WI38 (cell line): ENCODE results near the gene LETM1.
"Not testable (repeated sequence)": the region's sequence is repeated elsewhere in the genome, so short reads cannot be mapped to it uniquely, and the experiment has no call there.

Experiments
- H3K4me3 ChIP-seq: 2 replicates; pipeline ENCODE4 v1.5.1; 2011; ENCODE audit warnings: low read depth, mild to moderate bottlenecking, control low read depth, low read length
- TF ChIP-seq, protein P1 (sequence below): IDR thresholded peaks from 2 replicates; pipeline ENCODE4 v1.5.1; 2012; ENCODE audit warnings: low read depth, mild to moderate bottlenecking, control low read depth, low read length

LETM1 gene

DNA sequence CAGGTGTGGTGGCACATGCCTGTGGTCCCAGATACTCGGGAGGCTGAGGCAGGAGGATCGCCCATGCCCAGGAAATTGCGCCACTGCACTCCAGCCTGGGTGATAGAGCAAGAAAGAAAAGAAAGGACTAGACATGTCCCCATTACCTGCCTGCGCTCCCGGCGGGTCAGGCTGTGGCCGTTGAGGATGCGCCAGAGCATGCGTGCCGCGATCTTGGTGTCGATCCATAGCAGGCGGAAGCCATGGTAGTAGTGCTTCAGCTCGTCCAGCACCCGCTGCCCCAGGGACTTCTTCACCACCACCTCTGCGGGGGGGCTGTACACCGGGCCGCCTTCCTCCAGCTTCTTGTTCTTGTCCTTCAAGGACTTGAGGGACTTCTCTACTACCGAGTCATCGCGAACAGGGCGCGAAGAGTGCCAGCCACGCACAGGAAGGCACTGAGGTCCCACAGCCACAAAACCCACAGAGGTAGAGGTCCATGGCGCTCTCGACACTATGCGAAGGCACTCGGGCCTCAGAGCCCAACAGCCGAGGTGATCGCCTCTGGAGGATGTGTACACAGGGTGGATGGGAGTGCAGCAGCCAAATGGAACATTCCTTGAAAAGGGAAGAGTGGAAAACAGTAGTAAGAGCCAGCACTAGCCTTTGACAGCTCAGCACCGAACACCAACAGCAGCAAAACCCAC lies 14.6 kb downstream of the LETM1 start:
- H3K4me3 ChIP-seq = no peak overlapping the region
- TF ChIP-seq, protein P1, sequence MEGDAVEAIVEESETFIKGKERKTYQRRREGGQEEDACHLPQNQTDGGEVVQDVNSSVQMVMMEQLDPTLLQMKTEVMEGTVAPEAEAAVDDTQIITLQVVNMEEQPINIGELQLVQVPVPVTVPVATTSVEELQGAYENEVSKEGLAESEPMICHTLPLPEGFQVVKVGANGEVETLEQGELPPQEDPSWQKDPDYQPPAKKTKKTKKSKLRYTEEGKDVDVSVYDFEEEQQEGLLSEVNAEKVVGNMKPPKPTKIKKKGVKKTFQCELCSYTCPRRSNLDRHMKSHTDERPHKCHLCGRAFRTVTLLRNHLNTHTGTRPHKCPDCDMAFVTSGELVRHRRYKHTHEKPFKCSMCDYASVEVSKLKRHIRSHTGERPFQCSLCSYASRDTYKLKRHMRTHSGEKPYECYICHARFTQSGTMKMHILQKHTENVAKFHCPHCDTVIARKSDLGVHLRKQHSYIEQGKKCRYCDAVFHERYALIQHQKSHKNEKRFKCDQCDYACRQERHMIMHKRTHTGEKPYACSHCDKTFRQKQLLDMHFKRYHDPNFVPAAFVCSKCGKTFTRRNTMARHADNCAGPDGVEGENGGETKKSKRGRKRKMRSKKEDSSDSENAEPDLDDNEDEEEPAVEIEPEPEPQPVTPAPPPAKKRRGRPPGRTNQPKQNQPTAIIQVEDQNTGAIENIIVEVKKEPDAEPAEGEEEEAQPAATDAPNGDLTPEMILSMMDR = no peak

DNA sequence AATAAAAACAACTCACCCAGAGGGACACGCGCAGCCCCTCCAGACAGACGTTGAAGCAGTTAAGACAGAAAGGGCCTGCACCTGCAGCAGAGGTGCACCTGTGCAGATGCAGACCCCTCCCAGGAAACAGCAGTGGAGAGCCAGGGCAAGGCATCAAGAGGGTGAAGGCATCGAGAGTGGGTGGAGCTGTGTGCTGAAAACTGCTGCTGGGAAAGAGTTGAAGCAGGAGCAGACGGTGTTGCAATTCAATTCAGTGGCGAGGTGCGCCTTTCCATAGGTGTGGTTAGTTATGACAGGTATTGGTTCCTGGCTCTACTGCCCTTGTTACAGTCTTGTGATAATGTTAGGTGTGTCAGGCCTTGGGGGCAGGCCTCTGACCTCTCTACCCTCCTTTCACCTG lies 16.7 kb downstream of the LETM1 start:
- no peak overlapping the region for H3K4me3 ChIP-seq
- TF ChIP-seq, protein P1 = no peak

DNA sequence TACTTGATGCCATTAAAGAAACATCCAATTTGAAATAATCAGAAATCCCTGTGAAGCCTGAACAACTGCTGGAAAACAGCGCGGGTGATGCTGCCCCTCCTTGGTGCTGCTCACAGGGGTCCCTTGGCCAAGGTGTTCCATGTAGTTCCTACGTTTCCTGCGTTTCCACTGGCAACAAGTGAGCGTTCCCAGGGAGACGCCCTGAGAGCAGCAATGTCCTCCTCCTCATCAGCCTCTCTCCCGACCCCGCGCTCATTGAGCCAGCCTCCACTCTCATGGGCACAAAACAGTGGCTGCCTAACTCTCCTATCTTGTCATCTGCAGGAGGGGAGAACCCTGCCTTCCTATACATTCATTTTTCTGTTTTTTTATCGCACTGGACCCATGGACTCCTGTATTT lies 18.9 kb downstream of the LETM1 start:
- no peak overlapping the region for H3K4me3 ChIP-seq
- TF ChIP-seq, protein P1 = no peak

DNA sequence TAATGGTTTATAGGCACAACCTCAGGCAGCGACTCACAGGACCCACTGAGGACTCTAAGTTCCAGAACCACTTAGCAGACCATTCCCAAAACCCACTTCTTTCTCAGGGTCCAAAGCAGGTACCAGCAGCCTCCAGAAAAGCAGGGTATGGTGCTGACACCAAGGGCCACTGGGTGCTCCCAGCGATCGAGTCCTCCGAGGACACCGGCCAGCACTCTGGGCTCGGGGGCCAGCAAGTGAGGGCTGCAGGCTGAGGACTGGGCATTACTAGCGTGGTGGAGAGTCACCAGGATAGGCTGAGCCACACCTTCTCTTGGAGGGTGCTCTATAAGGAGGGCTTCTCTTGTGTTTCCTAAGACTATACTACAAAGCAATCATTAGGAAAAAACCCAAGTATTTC lies 19.3 kb downstream of the LETM1 start:
- no peak overlapping the region for H3K4me3 ChIP-seq
- TF ChIP-seq, protein P1 = no peak

DNA sequence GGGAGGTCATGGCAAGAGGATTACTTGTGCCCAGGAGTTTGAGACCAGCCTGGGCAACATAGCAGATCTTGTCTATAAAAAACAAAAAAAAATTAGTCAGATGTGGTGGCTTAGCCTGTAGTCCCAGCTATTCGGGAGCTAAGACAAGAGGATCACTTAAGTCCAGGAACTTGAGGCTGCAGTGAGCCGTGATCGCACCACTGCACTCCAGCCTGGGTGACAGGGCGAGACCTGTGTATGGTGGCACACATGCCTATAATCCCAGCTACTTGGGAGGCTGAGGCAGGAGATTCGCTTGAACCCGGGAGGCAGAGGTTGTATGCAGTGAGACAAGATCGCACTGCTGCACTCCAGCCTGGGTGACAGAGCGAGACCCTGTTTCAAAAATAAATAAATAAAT lies 20.1 kb downstream of the LETM1 start:
- not testable (repeated sequence) for H3K4me3 ChIP-seq

DNA sequence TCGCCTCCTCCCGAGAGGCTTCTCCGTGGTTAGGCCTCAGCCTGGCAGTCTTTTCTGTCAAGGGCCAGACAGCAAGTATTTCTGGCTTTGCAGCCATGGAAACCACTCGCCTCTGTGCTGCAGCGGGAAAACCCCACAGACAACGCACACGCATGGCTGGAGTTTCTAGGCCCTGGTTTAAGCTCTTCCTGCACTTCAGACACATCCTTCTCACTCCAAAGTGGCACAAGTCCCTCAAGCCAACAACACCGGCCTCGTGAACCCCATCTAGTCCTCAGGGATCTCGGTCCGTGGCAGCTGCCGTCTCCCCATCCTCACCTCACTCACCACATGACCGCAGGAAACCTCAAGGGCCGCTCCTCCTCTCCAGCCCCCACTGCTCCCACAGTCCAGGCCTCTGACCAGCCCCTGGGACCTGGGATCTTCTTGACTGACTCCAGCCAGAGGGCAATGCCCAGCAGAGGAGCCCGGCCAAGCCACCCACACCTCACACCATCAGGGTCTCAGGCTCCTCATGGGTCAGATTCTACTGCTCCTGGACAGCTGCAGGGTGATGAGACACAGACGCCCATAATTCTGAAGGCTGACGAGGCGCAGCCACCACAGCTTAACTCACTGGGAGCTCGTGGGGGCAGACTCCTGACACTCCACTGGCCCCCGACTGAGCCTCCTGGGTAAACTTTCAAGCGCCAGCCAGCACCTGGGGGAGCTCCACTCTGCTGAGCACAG lies 21.7 kb downstream of the LETM1 start:
- TF ChIP-seq, protein P1 = no peak

DNA sequence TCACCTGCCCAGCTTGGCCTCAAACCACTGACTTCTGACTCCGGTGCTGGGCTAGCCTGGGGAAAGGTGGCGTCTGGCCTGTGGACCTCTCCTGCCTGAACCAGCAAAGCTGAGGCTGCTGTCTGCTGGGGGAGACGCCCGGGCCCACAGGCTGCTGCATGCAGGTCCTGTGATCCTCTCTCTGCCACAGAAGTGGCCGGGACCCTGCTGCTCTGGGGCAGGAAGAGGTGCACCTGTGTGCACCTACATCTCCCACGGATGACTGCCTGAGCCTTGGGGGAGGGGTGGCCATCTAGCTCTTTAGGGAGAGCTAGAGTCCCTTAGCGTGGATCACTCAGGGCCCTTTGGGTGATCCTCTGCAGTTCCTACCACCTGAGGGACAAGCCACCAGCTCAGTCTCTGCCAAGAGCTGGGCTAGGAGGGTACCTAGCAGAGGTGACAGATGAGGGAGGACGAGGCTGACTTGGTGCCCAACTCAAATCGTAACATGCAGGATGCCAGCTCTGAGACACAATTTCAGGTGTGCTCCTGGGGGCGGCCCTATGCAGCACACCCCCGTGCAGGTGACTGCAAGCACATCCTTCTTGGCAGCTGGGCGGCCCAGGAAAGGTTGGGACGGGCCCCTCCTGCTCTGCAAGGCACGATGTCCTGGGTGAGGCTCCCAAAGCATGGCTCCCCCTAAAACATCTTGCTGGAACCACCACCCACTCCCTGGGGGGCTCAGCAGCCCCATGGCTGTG lies 22.5 kb downstream of the LETM1 start:
- TF ChIP-seq, protein P1 = no peak
- H3K4me3 ChIP-seq = no peak overlapping the region

More for the DNA sequence above, 21.7 kb downstream of the LETM1 start:
- no peak overlapping the region for H3K4me3 ChIP-seq
